ENCODE measurements around the gene TM9SF1. TPM values are rescaled to one million over a fixed set of nuclear protein-coding genes. Genes with fewer than 3 reads are reported as not detected.
A peak's percentile ranks its signal among the peaks of the same experiment; 100 is the strongest.

The TM9SF1 gene
- total RNA-seq, 3 donors from 2014 or later (not counting 1 experiment from before 2014, with no cell fraction given), result 15.2 to 32.1 (median 28.7) TPM

GRCh38 chr14:24234095-24235005 lies 39.1 kb upstream of the TM9SF1 start:
- ATAC-seq (no peak), DNase-seq (no peak)
- intact Hi-C loops (cut with micrococcal nuclease), result loop anchor here (5.0 kb wide), 2 partner anchors 37 to 38 kb away; partner anchors contain the start of genes RABGGTA and TM9SF1
- no peaks in the 10 kb centered on the region for H3K9me3 ChIP-seq (ENCODE audit: control insufficient read depth, insufficient read depth, low read length)
- Mint-ChIP-seq H3K27me3 (ENCODE audit: low read depth in 2 of 2) (no peaks in the 10 kb centered on the region), H3K4me1 (peaks cover 63 to 71% of the 10 kb centered on the region in 2 donors), H3K36me3 (peaks cover 22% of the 10 kb centered on the region), H3K27ac (peak overlapping the region; percentile 36 to 100), H3K9me3 (no peaks in the 10 kb centered on the region), H3K4me3 (peak overlapping the region; percentile 59)
- H3K27me3 ChIP-seq (ENCODE audit: control insufficient read depth, insufficient read depth, low read length), result no peaks in the 10 kb centered on the region
- no peak overlapping the region for H3K27ac ChIP-seq (ENCODE audit: low read length)
- TF ChIP-seq, protein P1, sequence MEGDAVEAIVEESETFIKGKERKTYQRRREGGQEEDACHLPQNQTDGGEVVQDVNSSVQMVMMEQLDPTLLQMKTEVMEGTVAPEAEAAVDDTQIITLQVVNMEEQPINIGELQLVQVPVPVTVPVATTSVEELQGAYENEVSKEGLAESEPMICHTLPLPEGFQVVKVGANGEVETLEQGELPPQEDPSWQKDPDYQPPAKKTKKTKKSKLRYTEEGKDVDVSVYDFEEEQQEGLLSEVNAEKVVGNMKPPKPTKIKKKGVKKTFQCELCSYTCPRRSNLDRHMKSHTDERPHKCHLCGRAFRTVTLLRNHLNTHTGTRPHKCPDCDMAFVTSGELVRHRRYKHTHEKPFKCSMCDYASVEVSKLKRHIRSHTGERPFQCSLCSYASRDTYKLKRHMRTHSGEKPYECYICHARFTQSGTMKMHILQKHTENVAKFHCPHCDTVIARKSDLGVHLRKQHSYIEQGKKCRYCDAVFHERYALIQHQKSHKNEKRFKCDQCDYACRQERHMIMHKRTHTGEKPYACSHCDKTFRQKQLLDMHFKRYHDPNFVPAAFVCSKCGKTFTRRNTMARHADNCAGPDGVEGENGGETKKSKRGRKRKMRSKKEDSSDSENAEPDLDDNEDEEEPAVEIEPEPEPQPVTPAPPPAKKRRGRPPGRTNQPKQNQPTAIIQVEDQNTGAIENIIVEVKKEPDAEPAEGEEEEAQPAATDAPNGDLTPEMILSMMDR (IDR thresholded peaks at IDR 0.05), result no peak
- WGBS (ENCODE audit: insufficient coverage), result 98% methylated on average over 3 of the region's 3 CpGs
- H3K4me3 ChIP-seq (ENCODE audit: low read length), result no peak overlapping the region
- H3K36me3 ChIP-seq (ENCODE audit: control insufficient read depth, insufficient read depth, low read length), result peaks cover 48% of the 10 kb centered on the region
- peaks cover 24% of the 10 kb centered on the region for H3K4me1 ChIP-seq (ENCODE audit: control insufficient read depth, insufficient read depth, low read length)

DNA sequence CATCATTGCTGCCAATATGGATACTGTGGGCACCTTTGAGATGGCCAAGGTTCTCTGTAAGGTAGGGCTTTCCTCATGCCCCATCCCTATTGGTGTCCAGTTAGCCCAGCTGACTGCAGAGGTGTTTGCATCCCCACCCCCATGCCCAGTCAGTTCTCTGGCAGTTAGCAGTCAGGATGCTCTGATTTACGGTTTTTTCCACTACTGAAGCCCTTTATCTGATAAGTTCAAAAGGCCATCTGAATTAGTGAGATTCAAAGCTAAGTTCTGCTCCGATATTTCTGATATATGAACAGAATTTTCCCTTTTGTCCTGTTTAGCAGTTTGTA lies 38.3 kb upstream of the TM9SF1 start:
- no peak for ATAC-seq
- no peaks in the 10 kb centered on the region for H3K9me3 ChIP-seq (ENCODE audit: control insufficient read depth, insufficient read depth, low read length)
- intact Hi-C loops (cut with micrococcal nuclease), result loop anchor here (5.0 kb wide), 2 partner anchors 36 to 39 kb away; partner anchors contain the start of genes RABGGTA and TM9SF1
- H3K36me3 ChIP-seq (ENCODE audit: control insufficient read depth, insufficient read depth, low read length), result peaks cover 40% of the 10 kb centered on the region
- Mint-ChIP-seq H3K36me3 (peaks cover 22% of the 10 kb centered on the region), H3K27me3 (ENCODE audit: low read depth in 2 of 2) (no peaks in the 10 kb centered on the region), H3K4me3 (peak overlapping the region; percentile 86), H3K27ac (peak overlapping the region; percentile 87 to 100), H3K9me3 (no peaks in the 10 kb centered on the region), H3K4me1 (peaks cover 55 to 67% of the 10 kb centered on the region in 2 donors)
- TF ChIP-seq, protein P1 (IDR thresholded peaks at IDR 0.05), result no peak
- no peaks in the 10 kb centered on the region for H3K27me3 ChIP-seq (ENCODE audit: control insufficient read depth, insufficient read depth, low read length)
- H3K4me3 ChIP-seq (ENCODE audit: low read length), result peak overlapping the region; percentile 71
- H3K27ac ChIP-seq (ENCODE audit: low read length), result peak overlapping the region; percentile 77
- DNase-seq, result no peak
- 76% methylated on average over 2 of the region's 2 CpGs for WGBS (ENCODE audit: insufficient coverage)
- H3K4me1 ChIP-seq (ENCODE audit: control insufficient read depth, insufficient read depth, low read length), result peaks cover 24% of the 10 kb centered on the region

DNA sequence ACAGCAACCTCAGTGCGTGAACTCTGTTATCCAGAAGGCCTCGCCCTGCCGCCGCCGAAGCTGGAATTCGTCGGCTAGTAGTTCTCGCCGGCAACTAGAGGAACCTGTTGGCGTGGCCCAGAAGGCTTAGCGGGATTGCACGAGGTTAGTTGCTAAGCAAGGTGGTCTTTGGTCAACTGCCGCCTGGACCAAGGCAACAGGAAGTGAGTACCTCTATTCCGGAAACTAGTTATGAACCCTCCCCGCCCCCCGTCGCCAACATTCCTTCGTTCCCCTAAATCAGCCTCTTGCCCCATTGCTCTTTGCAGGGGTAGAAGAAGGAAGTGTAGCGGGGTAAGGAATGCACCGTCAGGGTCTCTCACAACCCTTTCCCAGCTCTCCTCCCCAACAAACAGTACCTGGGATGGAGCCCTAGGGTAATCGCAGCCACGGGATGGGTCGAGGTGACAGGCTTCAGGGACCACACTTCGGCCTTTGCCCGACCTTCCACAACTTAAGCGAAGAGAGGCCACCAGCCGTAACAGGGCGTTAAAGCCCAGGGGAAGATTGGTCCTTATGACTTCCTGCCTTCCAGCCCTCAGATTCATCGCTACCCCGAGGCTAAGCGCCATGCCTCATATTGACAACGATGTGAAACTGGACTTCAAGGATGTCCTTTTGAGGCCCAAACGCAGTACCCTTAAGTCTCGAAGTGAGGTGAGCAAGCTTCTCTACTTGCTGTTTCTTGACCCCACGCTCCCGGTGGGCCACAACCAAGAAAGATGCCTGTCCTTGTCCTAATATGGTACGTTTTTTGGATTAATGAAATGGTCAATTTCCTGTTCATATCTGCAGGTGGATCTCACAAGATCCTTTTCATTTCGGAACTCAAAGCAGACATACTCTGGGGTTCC lies 37.6 kb upstream of the TM9SF1 start, which contains the start of gene GMPR2:
TSS of gene GMPR2 (plus strand) at position 285 of the 893 bp plus-strand sequence. CDS start at position 610, 325 bp downstream.
- Mint-ChIP-seq H3K9me3 (no peaks in the 10 kb centered on the region), H3K36me3 (peaks cover 18% of the 10 kb centered on the region), H3K27ac (peak within 1 kb of the TSS; percentile 87 to 100), H3K27me3 (ENCODE audit: low read depth in 2 of 2) (no peaks in the 10 kb centered on the region), H3K4me1 (peaks cover 49 to 61% of the 10 kb centered on the region in 2 donors), H3K4me3 (peak within 1 kb of the TSS; percentile 86)
- Histone ChIP-seq H3K9me3 (ENCODE audit: control insufficient read depth, insufficient read depth, low read length) (no peaks in the 10 kb centered on the region), H3K4me3 (ENCODE audit: low read length) (peak within 1 kb of the TSS; percentile 71), H3K4me1 (ENCODE audit: control insufficient read depth, insufficient read depth, low read length) (peaks cover 24% of the 10 kb centered on the region), H3K27me3 (ENCODE audit: control insufficient read depth, insufficient read depth, low read length) (no peaks in the 10 kb centered on the region), H3K36me3 (ENCODE audit: control insufficient read depth, insufficient read depth, low read length) (peaks cover 33% of the 10 kb centered on the region), H3K27ac (ENCODE audit: low read length) (peak within 1 kb of the TSS; percentile 77)
- DNase-seq (peak in 1 of 2 donors; percentile 53), ATAC-seq (peak; percentile 21 to 41 (median 40))
- intact Hi-C loops (cut with micrococcal nuclease), result loop anchor here (1.0 to 5.0 kb wide), 4 partner anchors 9 to 39 kb away; partner anchors contain the start of genes MDP1, RABGGTA, TINF2 and TM9SF1
- TF ChIP-seq, protein P1 (IDR thresholded peaks at IDR 0.05), result no peak
- WGBS (ENCODE audit: insufficient coverage), result 6% methylated on average over 32 of the region's 38 CpGs

Data from natural killer cell (primary cell).